Right lobe of liver (tissue), 4 donors: Measurements from ENCODE around the gene TNKS2.

ENCODE experiments used
- POLR2A ChIP-seq: fragments of 450-650 bp; IDR thresholded peaks from one replicate; pipeline ENCODE4 v1.6.1; 2017; ENCODE audit warnings: antibody characterized with exemption, mild to moderate bottlenecking
- TF ChIP-seq, protein P1 (sequence below), 4 donors: fragments of 200-600 bp in 3 of 4; fragments of 450-650 bp in 1 of 4; IDR thresholded peaks; one replicate each; pipeline versions ENCODE4 v1.5.1 to v1.8.0; 2016 to 2022; ENCODE audit warnings: antibody characterized with exemption in 4 of 4, mild to moderate bottlenecking in 2 of 4
- donor health status: DM: no; HTN: no; CAD: no.
- donor health status: DM: no; HTN: no; CAD: no.
- donor health status: DM: no; HTN: yes; CAD: no.

DNA sequence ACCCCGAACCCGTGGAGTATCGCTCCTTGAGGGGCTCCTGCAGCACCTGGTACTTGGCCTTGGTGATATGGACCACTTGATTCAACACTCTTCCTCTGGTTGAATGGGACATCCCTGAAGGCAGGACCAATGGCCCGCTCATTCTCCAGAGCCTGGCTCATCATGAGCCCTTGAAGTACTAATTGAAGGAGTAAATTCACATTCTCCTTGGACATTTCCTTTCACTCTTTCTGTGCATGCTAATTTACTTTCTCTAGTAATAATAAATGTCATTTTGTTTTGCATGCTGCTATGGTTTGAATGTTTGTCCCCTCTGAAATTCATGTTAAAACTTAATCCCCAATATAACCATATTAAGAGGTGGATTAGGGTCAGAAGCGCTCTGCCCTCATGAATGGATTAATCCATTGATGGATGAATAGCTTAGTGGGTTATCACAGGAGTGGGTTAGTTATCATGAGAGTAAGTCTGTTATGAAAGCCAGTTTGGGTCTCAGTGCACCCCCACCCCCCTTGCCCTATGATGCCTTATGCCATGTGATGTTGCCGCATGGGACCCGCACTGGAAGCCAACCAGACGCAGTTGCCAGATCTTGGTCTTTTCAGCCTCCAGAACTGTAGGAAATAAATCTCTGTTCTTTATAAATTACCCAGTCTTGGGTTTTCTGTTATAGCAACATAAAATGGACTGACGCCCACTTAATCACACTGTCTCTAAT lies 87.3 kb downstream of the TNKS2 start:
- TF ChIP-seq, protein P1, sequence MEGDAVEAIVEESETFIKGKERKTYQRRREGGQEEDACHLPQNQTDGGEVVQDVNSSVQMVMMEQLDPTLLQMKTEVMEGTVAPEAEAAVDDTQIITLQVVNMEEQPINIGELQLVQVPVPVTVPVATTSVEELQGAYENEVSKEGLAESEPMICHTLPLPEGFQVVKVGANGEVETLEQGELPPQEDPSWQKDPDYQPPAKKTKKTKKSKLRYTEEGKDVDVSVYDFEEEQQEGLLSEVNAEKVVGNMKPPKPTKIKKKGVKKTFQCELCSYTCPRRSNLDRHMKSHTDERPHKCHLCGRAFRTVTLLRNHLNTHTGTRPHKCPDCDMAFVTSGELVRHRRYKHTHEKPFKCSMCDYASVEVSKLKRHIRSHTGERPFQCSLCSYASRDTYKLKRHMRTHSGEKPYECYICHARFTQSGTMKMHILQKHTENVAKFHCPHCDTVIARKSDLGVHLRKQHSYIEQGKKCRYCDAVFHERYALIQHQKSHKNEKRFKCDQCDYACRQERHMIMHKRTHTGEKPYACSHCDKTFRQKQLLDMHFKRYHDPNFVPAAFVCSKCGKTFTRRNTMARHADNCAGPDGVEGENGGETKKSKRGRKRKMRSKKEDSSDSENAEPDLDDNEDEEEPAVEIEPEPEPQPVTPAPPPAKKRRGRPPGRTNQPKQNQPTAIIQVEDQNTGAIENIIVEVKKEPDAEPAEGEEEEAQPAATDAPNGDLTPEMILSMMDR (IDR thresholded peaks at IDR 0.05), result no peak
- no peak for TF ChIP-seq POLR2A
